ENCODE measurements around the gene CLIC1.
A peak's percentile ranks its signal among the peaks of the same experiment; 100 is the strongest.

Gene CLIC1

GRCh38 chr6:31776485-31776988 lies 40.2 kb upstream of the CLIC1 start:
- peak overlapping the region; percentile 17; the same call in 1 of the 2 replicates for H3K9ac ChIP-seq (ENCODE audit: low read depth, low read length)
- H3K9me3 ChIP-seq (ENCODE audit: control insufficient read depth, insufficient read depth, low read length), result no peaks in the 10 kb centered on the region
- no peaks in the 10 kb centered on the region; the same call in 1 of the 2 replicates for H3K4me1 ChIP-seq (ENCODE audit: insufficient read depth, low read length)
- H3K36me3 ChIP-seq (ENCODE audit: insufficient read depth, low read length), result peaks cover 3% of the 10 kb centered on the region; the same call in 1 of the 2 replicates

GRCh38 chr6:31775633-31776484 lies 39.5 kb upstream of the CLIC1 start:
- H3K4me1 ChIP-seq (ENCODE audit: insufficient read depth, low read length), result no peaks in the 10 kb centered on the region; the same call in 1 of the 2 replicates
- H3K9me3 ChIP-seq (ENCODE audit: control insufficient read depth, insufficient read depth, low read length), result no peaks in the 10 kb centered on the region
- H3K36me3 ChIP-seq (ENCODE audit: insufficient read depth, low read length), result no peaks in the 10 kb centered on the region; the same call in 1 of the 2 replicates
- H3K9ac ChIP-seq (ENCODE audit: low read depth, low read length), result no peak overlapping the region

- Histone ChIP-seq H3K36me3 (ENCODE audit: insufficient read depth, low read length) (no peaks in the 10 kb centered on the region; the same call in 1 of the 2 replicates), H3K9ac (ENCODE audit: low read depth, low read length) (no peak overlapping the region), H3K9me3 (ENCODE audit: control insufficient read depth, insufficient read depth, low read length) (no peaks in the 10 kb centered on the region), H3K4me1 (ENCODE audit: insufficient read depth, low read length) (no peaks in the 10 kb centered on the region; the same call in 1 of the 2 replicates)
Observed at GRCh38 chr6:31775184-31775583, 38.9 kb upstream of the CLIC1 start.

GRCh38 chr6:31771992-31772358 lies 35.6 kb upstream of the CLIC1 start:
- H3K4me1 ChIP-seq (ENCODE audit: insufficient read depth, low read length), result no peaks in the 10 kb centered on the region; the same call in 1 of the 2 replicates
- H3K36me3 ChIP-seq (ENCODE audit: insufficient read depth, low read length), result no peaks in the 10 kb centered on the region
- no peaks in the 10 kb centered on the region for H3K9me3 ChIP-seq (ENCODE audit: control insufficient read depth, insufficient read depth, low read length)
- H3K9ac ChIP-seq (ENCODE audit: low read depth, low read length), result no peak overlapping the region

- Histone ChIP-seq H3K9ac (ENCODE audit: low read depth, low read length) (no peak overlapping the region), H3K9me3 (ENCODE audit: control insufficient read depth, insufficient read depth, low read length) (no peaks in the 10 kb centered on the region)
Observed at GRCh38 chr6:31770860-31771259, 34.5 kb upstream of the CLIC1 start.

GRCh38 chr6:31769684-31770371 lies 33.5 kb upstream of the CLIC1 start:
- Histone ChIP-seq H3K9ac (ENCODE audit: low read depth, low read length) (no peak overlapping the region), H3K9me3 (ENCODE audit: control insufficient read depth, insufficient read depth, low read length) (no peaks in the 10 kb centered on the region), H3K36me3 (ENCODE audit: insufficient read depth, low read length) (no peaks in the 10 kb centered on the region)

More at GRCh38 chr6:31770860-31771259, 34.5 kb upstream of the CLIC1 start:
- Histone ChIP-seq H3K36me3 (ENCODE audit: insufficient read depth, low read length) (no peaks in the 10 kb centered on the region), H3K4me1 (ENCODE audit: insufficient read depth, low read length) (no peaks in the 10 kb centered on the region; the same call in 1 of the 2 replicates)

GRCh38 chr6:31768363-31769257 lies 32.3 kb upstream of the CLIC1 start:
- H3K9me3 ChIP-seq (ENCODE audit: control insufficient read depth, insufficient read depth, low read length), result no peaks in the 10 kb centered on the region
- H3K9ac ChIP-seq (ENCODE audit: low read depth, low read length), result no peak overlapping the region
- no peaks in the 10 kb centered on the region; the same call in 1 of the 2 replicates for H3K36me3 ChIP-seq (ENCODE audit: insufficient read depth, low read length)
- H3K4me1 ChIP-seq (ENCODE audit: insufficient read depth, low read length), result no peaks in the 10 kb centered on the region; the same call in 1 of the 2 replicates

More at GRCh38 chr6:31769684-31770371, 33.5 kb upstream of the CLIC1 start:
- no peaks in the 10 kb centered on the region; the same call in 1 of the 2 replicates for H3K4me1 ChIP-seq (ENCODE audit: insufficient read depth, low read length)

GRCh38 chr6:31767096-31767645 lies 30.8 kb upstream of the CLIC1 start:
- Histone ChIP-seq H3K9me3 (ENCODE audit: control insufficient read depth, insufficient read depth, low read length) (no peaks in the 10 kb centered on the region), H3K36me3 (ENCODE audit: insufficient read depth, low read length) (no peaks in the 10 kb centered on the region; the same call in 1 of the 2 replicates), H3K4me1 (ENCODE audit: insufficient read depth, low read length) (peaks cover 6% of the 10 kb centered on the region), H3K9ac (ENCODE audit: low read depth, low read length) (no peak overlapping the region)

- Histone ChIP-seq H3K36me3 (ENCODE audit: insufficient read depth, low read length) (no peaks in the 10 kb centered on the region; the same call in 1 of the 2 replicates), H3K9me3 (ENCODE audit: control insufficient read depth, insufficient read depth, low read length) (no peaks in the 10 kb centered on the region), H3K4me1 (ENCODE audit: insufficient read depth, low read length) (peaks cover 6% of the 10 kb centered on the region), H3K9ac (ENCODE audit: low read depth, low read length) (peak overlapping the region; percentile 49; the same call in 1 of the 2 replicates)
Observed at GRCh38 chr6:31765910-31766794, 29.8 kb upstream of the CLIC1 start.

- H3K36me3 ChIP-seq (ENCODE audit: insufficient read depth, low read length), result peaks cover under 1% of the 10 kb centered on the region; the same call in 1 of the 2 replicates
- H3K9ac ChIP-seq (ENCODE audit: low read depth, low read length), result peak overlapping the region; percentile 49; the same call in 1 of the 2 replicates
- peaks cover 6% of the 10 kb centered on the region for H3K4me1 ChIP-seq (ENCODE audit: insufficient read depth, low read length)
- H3K9me3 ChIP-seq (ENCODE audit: control insufficient read depth, insufficient read depth, low read length), result no peaks in the 10 kb centered on the region
Observed at GRCh38 chr6:31765559-31765909, 29.2 kb upstream of the CLIC1 start.

- peaks cover 5% of the 10 kb centered on the region; the same call in 1 of the 2 replicates for H3K36me3 ChIP-seq (ENCODE audit: insufficient read depth, low read length)
- H3K9ac ChIP-seq (ENCODE audit: low read depth, low read length), result no peak overlapping the region
- peaks cover 6% of the 10 kb centered on the region for H3K4me1 ChIP-seq (ENCODE audit: insufficient read depth, low read length)
- H3K9me3 ChIP-seq (ENCODE audit: control insufficient read depth, insufficient read depth, low read length), result no peaks in the 10 kb centered on the region
Observed at GRCh38 chr6:31764198-31764597, 27.9 kb upstream of the CLIC1 start.

GRCh38 chr6:31763619-31763940 lies 27.2 kb upstream of the CLIC1 start:
- Histone ChIP-seq H3K9me3 (ENCODE audit: control insufficient read depth, insufficient read depth, low read length) (no peaks in the 10 kb centered on the region), H3K4me1 (ENCODE audit: insufficient read depth, low read length) (peaks cover 6% of the 10 kb centered on the region), H3K36me3 (ENCODE audit: insufficient read depth, low read length) (peaks cover 5% of the 10 kb centered on the region; the same call in 1 of the 2 replicates), H3K9ac (ENCODE audit: low read depth, low read length) (no peak overlapping the region)
